VCaP (cell line): ENCODE data around the gene USP4.
A peak's percentile ranks its signal among the peaks of the same experiment; 100 is the strongest.
"Not testable (repeated sequence)": the region's sequence is repeated elsewhere in the genome, so short reads cannot be mapped to it uniquely, and the experiment has no call there.

ENCODE experiments used
- H3K27ac ChIP-seq: fragments of 450-650 bp; 2 replicates; pipeline ENCODE4 v1.5.1; 2017
- CTCF ChIP-seq: fragments of 450-650 bp; conservative IDR thresholded peaks from 2 replicates; pipeline ENCODE4 v1.5.1; 2017; ENCODE audit warnings: mild to moderate bottlenecking, moderate library complexity

USP4 gene

GRCh38 chr3:49358217-49358883, 18.5 kb upstream of the USP4 start, which contains the start of gene GPX1:
Gene GPX1 (minus strand): TSS chr3:49358353. CDS start chr3:49358278, 75 bp downstream.
- peak within 1 kb of the TSS; percentile 97 for H3K27ac ChIP-seq
- TF ChIP-seq CTCF = no peak

GRCh38 chr3:49357443-49358216, 17.8 kb upstream of the USP4 start:
- H3K27ac ChIP-seq = peak overlapping the region; percentile 97

GRCh38 chr3:49357095-49357442, 17.2 kb upstream of the USP4 start:
- H3K27ac ChIP-seq = peak overlapping the region; percentile 97

GRCh38 chr3:49352890-49353421, 13.1 kb upstream of the USP4 start:
- TF ChIP-seq CTCF = no peak
- no peak overlapping the region for H3K27ac ChIP-seq

GRCh38 chr3:49352281-49352680, 12.4 kb upstream of the USP4 start:
- TF ChIP-seq CTCF = no peak
- no peak overlapping the region for H3K27ac ChIP-seq

GRCh38 chr3:49351521-49352011, 11.7 kb upstream of the USP4 start:
- 0 out of 2 replicates have a peak overlapping the region, but pooled peaks have one; percentile 5 for H3K27ac ChIP-seq
- TF ChIP-seq CTCF = no peak

- TF ChIP-seq CTCF = no peak
- no peak overlapping the region for H3K27ac ChIP-seq
Measured at GRCh38 chr3:49349348-49350114, 9.7 kb upstream of the USP4 start.

GRCh38 chr3:49348361-49348760, 8.5 kb upstream of the USP4 start:
- not testable (repeated sequence) for H3K27ac ChIP-seq
